Measurements from ENCODE around the gene LYL1.

DNA sequence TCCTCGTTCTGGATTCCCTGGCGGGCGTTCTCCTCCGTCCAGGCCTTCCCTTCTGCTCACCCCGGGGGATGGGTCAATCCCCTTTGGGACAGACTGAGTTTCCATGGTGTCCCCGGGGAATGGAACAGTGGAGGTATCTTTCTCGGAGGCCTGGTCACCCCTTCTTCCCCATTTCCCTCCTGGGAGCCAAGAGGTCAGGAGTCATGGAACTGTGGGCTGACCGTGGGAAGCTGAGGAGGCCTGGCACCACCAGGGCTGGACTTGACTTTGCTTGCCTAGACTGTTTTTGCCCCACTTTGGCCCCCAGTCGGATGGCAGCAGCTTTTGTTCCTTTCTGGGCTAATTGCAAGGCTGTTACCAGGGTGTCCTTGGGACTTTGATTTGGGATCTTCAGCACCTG lies 17.4 kb upstream of the LYL1 start:
- TF ChIP-seq, protein P1, sequence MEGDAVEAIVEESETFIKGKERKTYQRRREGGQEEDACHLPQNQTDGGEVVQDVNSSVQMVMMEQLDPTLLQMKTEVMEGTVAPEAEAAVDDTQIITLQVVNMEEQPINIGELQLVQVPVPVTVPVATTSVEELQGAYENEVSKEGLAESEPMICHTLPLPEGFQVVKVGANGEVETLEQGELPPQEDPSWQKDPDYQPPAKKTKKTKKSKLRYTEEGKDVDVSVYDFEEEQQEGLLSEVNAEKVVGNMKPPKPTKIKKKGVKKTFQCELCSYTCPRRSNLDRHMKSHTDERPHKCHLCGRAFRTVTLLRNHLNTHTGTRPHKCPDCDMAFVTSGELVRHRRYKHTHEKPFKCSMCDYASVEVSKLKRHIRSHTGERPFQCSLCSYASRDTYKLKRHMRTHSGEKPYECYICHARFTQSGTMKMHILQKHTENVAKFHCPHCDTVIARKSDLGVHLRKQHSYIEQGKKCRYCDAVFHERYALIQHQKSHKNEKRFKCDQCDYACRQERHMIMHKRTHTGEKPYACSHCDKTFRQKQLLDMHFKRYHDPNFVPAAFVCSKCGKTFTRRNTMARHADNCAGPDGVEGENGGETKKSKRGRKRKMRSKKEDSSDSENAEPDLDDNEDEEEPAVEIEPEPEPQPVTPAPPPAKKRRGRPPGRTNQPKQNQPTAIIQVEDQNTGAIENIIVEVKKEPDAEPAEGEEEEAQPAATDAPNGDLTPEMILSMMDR (IDR thresholded peaks at IDR 0.05), result no peak
- no peak for TF ChIP-seq EZH2 (IDR thresholded peaks at IDR 0.05)
